Measurements from ENCODE around the gene LARGE1. TPM values are rescaled to one million over a fixed set of nuclear protein-coding genes. Genes with fewer than 3 reads are reported as not detected.

LARGE1 gene
- total RNA-seq, 1 donor from 2014 or later = 0.89 TPM

DNA sequence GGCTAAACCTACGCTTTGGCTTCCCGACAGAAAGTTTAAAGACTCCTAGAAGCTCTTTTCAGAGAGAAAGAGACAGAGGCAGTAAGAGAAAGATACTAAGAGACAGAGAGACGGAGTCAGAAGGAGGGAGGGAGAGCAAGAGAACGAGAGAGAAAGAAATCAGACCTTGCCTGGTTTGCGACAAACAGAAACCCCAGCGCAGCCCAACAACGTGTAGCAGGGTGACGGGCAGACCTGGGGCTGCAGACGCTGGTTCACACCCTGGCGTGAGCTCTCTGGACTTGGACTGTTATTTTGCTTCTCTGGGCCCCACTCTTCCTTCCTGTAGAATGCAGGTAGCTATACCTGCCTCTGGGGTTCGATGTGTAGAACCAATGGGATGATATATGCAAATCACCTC is 617.7 kb downstream of the LARGE1 start:
- no peaks in the 10 kb centered on the region for H3K9me3 Mint-ChIP-seq
- H3K4me1 Mint-ChIP-seq (ENCODE audit: low read depth) = no peaks in the 10 kb centered on the region
- H3K36me3 Mint-ChIP-seq (ENCODE audit: low read depth) = no peaks in the 10 kb centered on the region
- no peak for DNase-seq (ENCODE audit: low spot score)
- H3K27me3 Mint-ChIP-seq (ENCODE audit: low read depth) = no peaks in the 10 kb centered on the region
- no peak overlapping the region for H3K4me3 Mint-ChIP-seq (ENCODE audit: low read depth)
- intact Hi-C loops (cut with micrococcal nuclease) = loop anchor here (10.0 kb wide), 1 partner anchor 1722 kb away; no protein-coding TSS in a partner anchor
- H3K27ac Mint-ChIP-seq = no peak overlapping the region

DNA sequence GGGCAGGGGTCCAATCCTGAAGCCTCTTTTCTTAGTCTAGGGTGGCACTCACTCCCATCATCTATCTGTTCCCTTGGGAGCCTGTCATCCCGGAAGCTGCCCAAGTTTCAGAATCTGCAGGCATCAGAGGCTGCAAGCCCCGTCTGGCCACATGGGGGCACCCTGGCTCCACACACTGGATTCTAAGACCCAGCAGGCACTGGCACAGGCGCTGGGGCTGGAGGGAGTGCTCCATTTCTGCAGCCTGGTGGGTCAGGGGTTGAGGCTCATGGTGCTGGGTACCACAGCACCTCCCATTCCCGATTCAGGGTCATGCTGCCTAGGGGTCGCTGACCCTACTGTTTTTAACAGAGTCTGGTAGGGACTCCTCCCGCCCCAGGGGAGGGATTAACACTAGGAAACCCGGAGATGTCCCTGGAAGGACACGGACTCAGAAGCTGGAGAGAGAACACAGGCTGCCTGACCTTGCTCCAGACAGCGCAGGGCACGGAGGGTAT is 618.2 kb downstream of the LARGE1 start:
- H3K36me3 Mint-ChIP-seq (ENCODE audit: low read depth) = no peaks in the 10 kb centered on the region
- intact Hi-C loops (cut with micrococcal nuclease) = loop anchor here (10.0 kb wide), 1 partner anchor 1723 kb away; no protein-coding TSS in a partner anchor
- H3K4me3 Mint-ChIP-seq (ENCODE audit: low read depth) = no peak overlapping the region
- H3K27ac Mint-ChIP-seq = no peak overlapping the region
- no peaks in the 10 kb centered on the region for H3K9me3 Mint-ChIP-seq
- no peaks in the 10 kb centered on the region for H3K4me1 Mint-ChIP-seq (ENCODE audit: low read depth)
- DNase-seq (ENCODE audit: low spot score) = peak; percentile 34
- no peaks in the 10 kb centered on the region for H3K27me3 Mint-ChIP-seq (ENCODE audit: low read depth)

DNA sequence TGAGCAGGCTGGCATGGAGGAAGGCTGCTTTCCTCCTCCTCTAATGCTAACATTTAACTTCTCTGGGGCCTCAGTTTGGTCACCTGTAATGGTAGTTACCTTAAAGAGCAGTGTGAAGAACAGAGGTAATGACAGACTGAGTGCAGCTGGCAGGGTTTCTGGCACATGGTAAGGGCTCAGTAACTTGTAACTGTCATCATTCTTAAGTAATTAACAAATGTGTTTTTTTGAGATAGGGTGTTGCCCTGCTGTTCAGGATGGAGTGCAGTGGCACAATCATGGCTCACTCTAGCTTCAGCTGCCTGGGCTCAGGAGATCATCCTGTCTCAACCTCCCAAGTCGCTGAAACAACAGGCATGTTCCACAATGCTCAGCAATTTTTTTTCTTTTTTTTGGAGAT is 620.1 kb downstream of the LARGE1 start:
- Mint-ChIP-seq H3K9me3 (no peaks in the 10 kb centered on the region), H3K36me3 (ENCODE audit: low read depth) (no peaks in the 10 kb centered on the region), H3K4me1 (ENCODE audit: low read depth) (no peaks in the 10 kb centered on the region), H3K27me3 (ENCODE audit: low read depth) (no peaks in the 10 kb centered on the region), H3K4me3 (ENCODE audit: low read depth) (no peak overlapping the region), H3K27ac (no peak overlapping the region)
- DNase-seq (ENCODE audit: low spot score) = no peak
- intact Hi-C loops (cut with micrococcal nuclease) = loop anchor here (10.0 kb wide), 1 partner anchor 1725 kb away; no protein-coding TSS in a partner anchor

DNA sequence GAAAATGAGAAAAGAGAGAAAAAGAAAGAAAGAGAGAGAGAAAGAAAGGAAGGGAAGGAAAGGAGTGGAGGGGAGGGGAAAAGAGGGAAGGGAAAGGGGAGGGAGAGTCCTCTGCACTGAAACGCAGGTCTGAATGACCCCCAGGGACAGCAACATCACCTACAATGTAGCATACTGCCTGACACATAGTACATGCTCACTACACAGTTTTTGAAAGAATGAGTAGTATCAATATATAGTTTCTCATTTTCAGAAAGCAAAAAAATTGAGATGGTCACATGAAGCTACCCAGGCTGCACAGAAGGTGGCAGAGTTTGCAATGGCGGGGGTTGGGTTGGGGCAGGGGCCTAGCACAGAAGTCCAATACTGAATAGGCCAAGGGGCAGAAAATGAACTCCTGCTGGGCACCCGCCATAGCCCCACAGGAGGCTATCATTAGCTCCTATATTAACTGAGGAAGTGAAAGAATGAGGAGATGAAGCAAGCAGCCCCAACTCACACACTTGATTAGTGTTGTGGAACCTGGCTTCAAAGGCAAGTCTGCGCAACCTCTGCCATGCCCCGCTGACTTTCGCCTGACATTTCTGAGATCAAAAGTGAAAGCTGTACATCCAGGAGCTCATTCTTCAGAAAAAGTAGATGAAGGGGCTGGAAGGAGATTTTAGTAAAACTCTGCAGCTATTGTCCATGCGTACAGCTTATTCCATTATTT is 620.9 kb downstream of the LARGE1 start:
- H3K36me3 Mint-ChIP-seq (ENCODE audit: low read depth) = no peaks in the 10 kb centered on the region

DNA sequence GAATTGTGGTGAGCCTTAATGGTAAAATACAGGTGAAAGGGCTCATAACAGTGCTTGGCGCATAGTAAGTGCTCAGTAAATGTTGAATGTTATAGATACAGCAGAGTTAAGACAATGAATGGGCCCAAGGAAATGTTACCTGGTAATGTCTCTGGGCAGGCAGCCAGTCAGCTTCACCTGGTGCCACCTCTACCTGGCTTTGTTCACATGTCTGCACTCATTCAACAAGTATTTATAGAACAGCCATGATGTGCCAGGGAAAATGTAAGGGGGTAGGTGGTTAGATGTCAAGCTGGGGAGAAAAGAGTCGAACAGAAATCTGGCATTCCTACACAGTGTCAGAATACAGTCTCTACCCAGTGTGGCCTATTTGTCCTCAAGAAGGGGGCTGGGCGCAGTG is 623.3 kb downstream of the LARGE1 start:
- Mint-ChIP-seq H3K27ac (no peak overlapping the region), H3K36me3 (ENCODE audit: low read depth) (no peaks in the 10 kb centered on the region), H3K27me3 (ENCODE audit: low read depth) (no peaks in the 10 kb centered on the region), H3K4me3 (ENCODE audit: low read depth) (no peak overlapping the region), H3K4me1 (ENCODE audit: low read depth) (no peaks in the 10 kb centered on the region), H3K9me3 (no peaks in the 10 kb centered on the region)
- no peak for DNase-seq (ENCODE audit: low spot score)
- intact Hi-C loops (cut with micrococcal nuclease) = no loop called here

More for the DNA sequence above, 620.9 kb downstream of the LARGE1 start:
- H3K27me3 Mint-ChIP-seq (ENCODE audit: low read depth) = no peaks in the 10 kb centered on the region
- no peaks in the 10 kb centered on the region for H3K4me1 Mint-ChIP-seq (ENCODE audit: low read depth)
- DNase-seq (ENCODE audit: low spot score) = no peak
- no peak overlapping the region for H3K27ac Mint-ChIP-seq
- intact Hi-C loops (cut with micrococcal nuclease) = no loop called here
- no peak overlapping the region for H3K4me3 Mint-ChIP-seq (ENCODE audit: low read depth)
- H3K9me3 Mint-ChIP-seq = no peaks in the 10 kb centered on the region

GRCh38 chr22:33288078-33288477 is 632.2 kb downstream of the LARGE1 start:
- no peaks in the 10 kb centered on the region for H3K36me3 Mint-ChIP-seq (ENCODE audit: low read depth)
- DNase-seq (ENCODE audit: low spot score) = no peak
- intact Hi-C loops (cut with micrococcal nuclease) = no loop called here
- no peak overlapping the region for H3K27ac Mint-ChIP-seq
- no peak overlapping the region for H3K4me3 Mint-ChIP-seq (ENCODE audit: low read depth)
- no peaks in the 10 kb centered on the region for H3K4me1 Mint-ChIP-seq (ENCODE audit: low read depth)
- H3K9me3 Mint-ChIP-seq = no peaks in the 10 kb centered on the region
- H3K27me3 Mint-ChIP-seq (ENCODE audit: low read depth) = no peaks in the 10 kb centered on the region

GRCh38 chr22:33275073-33275443 is 645.2 kb downstream of the LARGE1 start:
- Mint-ChIP-seq H3K36me3 (ENCODE audit: low read depth) (no peaks in the 10 kb centered on the region), H3K27me3 (ENCODE audit: low read depth) (no peaks in the 10 kb centered on the region), H3K4me3 (ENCODE audit: low read depth) (no peak overlapping the region), H3K9me3 (no peaks in the 10 kb centered on the region), H3K27ac (no peak overlapping the region), H3K4me1 (ENCODE audit: low read depth) (no peaks in the 10 kb centered on the region)
- intact Hi-C loops (cut with micrococcal nuclease) = no loop called here
- DNase-seq (ENCODE audit: low spot score) = no peak

- intact Hi-C loops (cut with micrococcal nuclease) = no loop called here
- Mint-ChIP-seq H3K27me3 (ENCODE audit: low read depth) (no peaks in the 10 kb centered on the region), H3K9me3 (no peaks in the 10 kb centered on the region), H3K27ac (no peak overlapping the region), H3K4me1 (ENCODE audit: low read depth) (no peaks in the 10 kb centered on the region), H3K4me3 (ENCODE audit: low read depth) (no peak overlapping the region), H3K36me3 (ENCODE audit: low read depth) (no peaks in the 10 kb centered on the region)
- DNase-seq (ENCODE audit: low spot score) = no peak
These were observed 645.8 kb downstream of the LARGE1 start for GRCh38 chr22:33274214-33275072.

DNA sequence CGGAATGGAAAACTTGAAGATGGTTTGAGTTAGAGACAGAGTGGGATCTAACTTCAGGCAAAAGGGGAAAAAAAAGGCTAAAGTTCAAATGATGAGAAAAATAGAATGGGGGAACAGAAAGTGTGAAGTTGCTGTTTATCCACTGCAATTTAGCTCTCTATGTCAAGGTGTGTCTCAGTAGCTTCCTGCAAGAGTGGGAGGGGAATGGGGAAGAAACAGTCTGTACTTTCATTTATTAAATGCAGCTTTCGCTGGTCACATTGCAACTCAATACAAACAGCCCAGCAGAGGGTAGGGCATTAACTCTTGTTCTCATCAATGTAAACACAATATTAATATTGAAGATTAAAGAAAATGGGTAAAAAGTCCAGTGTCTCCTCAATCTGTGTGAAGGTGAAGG is 647.4 kb downstream of the LARGE1 start:
- H3K9me3 Mint-ChIP-seq = no peaks in the 10 kb centered on the region
- no peaks in the 10 kb centered on the region for H3K36me3 Mint-ChIP-seq (ENCODE audit: low read depth)
- no peak for DNase-seq (ENCODE audit: low spot score)
- no peak overlapping the region for H3K27ac Mint-ChIP-seq
- intact Hi-C loops (cut with micrococcal nuclease) = no loop called here
- H3K27me3 Mint-ChIP-seq (ENCODE audit: low read depth) = no peaks in the 10 kb centered on the region
- no peaks in the 10 kb centered on the region for H3K4me1 Mint-ChIP-seq (ENCODE audit: low read depth)
- H3K4me3 Mint-ChIP-seq (ENCODE audit: low read depth) = no peak overlapping the region

DNA sequence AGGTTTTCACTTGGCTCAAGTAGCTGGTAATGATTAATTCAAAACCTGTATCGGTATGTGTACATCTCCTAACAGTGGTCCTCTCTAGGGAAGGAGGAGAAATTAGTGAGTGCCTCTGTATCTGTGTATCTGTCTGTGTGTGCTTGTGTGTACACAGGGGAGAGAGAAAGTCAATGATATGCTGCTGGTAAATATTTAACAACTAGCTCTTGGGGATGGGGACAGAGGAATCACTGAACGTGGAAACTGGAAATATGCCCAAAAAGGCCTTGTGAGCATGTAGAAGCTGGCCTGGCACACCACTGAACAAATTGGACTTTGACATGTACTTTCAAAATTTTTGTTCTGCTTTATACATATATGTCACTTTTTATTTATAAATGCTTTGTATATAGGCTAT is 648.1 kb downstream of the LARGE1 start:
- no peaks in the 10 kb centered on the region for H3K4me1 Mint-ChIP-seq (ENCODE audit: low read depth)
- H3K36me3 Mint-ChIP-seq (ENCODE audit: low read depth) = no peaks in the 10 kb centered on the region
- H3K27ac Mint-ChIP-seq = no peak overlapping the region
- H3K9me3 Mint-ChIP-seq = no peaks in the 10 kb centered on the region
- no peaks in the 10 kb centered on the region for H3K27me3 Mint-ChIP-seq (ENCODE audit: low read depth)
- no peak overlapping the region for H3K4me3 Mint-ChIP-seq (ENCODE audit: low read depth)
- no peak for DNase-seq (ENCODE audit: low spot score)
- intact Hi-C loops (cut with micrococcal nuclease) = no loop called here

DNA sequence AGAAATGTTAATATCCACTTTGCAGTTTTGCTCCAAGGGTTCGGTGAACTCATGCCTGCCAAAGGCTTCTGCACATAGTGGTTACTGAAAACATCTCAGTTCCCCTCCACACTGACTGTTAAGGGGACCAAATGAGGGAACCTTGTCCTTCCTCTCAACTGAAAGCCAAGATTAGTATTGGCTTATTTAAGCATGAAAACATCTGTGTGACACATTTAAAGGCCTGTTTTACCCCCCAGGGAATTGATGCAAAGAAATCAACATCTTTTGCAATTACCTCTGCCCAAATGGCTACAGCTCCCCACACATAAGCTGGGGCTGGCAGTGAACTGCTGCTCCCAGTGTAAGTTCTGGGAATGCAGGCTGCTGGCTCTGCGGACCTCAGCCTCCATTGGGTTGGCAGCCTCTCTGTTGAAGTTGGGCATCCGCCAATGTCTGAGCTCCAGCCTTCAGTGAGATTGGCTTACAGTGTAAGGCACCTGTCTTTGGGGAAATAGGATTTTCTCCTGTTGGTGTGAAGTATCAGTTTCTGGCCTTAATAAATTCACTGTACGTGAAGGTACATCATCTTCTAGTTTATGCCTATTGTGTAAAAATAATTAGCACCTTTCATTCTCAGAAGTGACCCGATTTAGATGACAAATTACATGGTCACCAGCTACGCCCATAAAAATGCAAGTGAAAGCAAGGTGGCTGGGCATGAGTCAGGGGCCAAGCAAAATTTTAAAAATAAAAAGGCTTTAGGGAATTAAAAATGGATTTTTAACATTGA is 648.7 kb downstream of the LARGE1 start:
- H3K4me1 Mint-ChIP-seq (ENCODE audit: low read depth) = no peaks in the 10 kb centered on the region
- H3K27me3 Mint-ChIP-seq (ENCODE audit: low read depth) = no peaks in the 10 kb centered on the region
- H3K36me3 Mint-ChIP-seq (ENCODE audit: low read depth) = no peaks in the 10 kb centered on the region
- no peak overlapping the region for H3K27ac Mint-ChIP-seq
- intact Hi-C loops (cut with micrococcal nuclease) = no loop called here
- H3K9me3 Mint-ChIP-seq = no peaks in the 10 kb centered on the region
- no peak for DNase-seq (ENCODE audit: low spot score)
- H3K4me3 Mint-ChIP-seq (ENCODE audit: low read depth) = no peak overlapping the region

DNA sequence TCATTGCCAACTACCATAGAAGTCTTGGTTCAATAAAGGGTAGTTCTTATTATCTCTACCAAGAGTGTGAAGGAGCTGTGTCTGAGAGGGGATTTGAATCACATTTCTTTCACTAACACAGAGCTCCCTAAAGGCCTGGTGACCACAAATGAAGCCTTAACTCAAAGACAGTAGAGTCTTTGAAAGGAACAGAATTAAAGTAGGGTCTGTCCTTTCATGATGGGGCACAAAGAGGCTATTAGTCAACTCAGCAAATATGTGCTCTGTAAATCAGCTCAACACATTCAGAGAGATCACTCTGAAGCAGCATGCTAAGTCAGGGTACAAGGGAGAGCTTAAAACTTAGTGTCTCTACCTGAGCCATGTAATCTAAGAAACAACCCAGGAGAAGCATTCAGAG is 649.7 kb downstream of the LARGE1 start:
- Mint-ChIP-seq H3K4me3 (ENCODE audit: low read depth) (no peak overlapping the region), H3K27ac (no peak overlapping the region), H3K27me3 (ENCODE audit: low read depth) (no peaks in the 10 kb centered on the region), H3K36me3 (ENCODE audit: low read depth) (no peaks in the 10 kb centered on the region), H3K9me3 (no peaks in the 10 kb centered on the region), H3K4me1 (ENCODE audit: low read depth) (no peaks in the 10 kb centered on the region)
- no peak for DNase-seq (ENCODE audit: low spot score)
- intact Hi-C loops (cut with micrococcal nuclease) = no loop called here
